Subcutaneous adipose tissue (tissue), 4 donors: ENCODE data around the gene STYXL1. TPM values are rescaled to one million over a fixed set of nuclear protein-coding genes. Genes with fewer than 3 reads are reported as not detected.

Experiments used
- total RNA-seq, 4 donors: library from RNA; depleted of rRNA; stranded (reverse); fragments of >200 nt; gene quantifications; one replicate each; pipeline ENCODE4 v1.1.0, GENCODE V29; 2016
- TF ChIP-seq, protein P1 (sequence below): fragments of 450-650 bp; IDR thresholded peaks from one replicate; pipeline ENCODE4 v1.5.1; 2016; ENCODE audit warnings: low read depth, mild to moderate bottlenecking, control low read depth, antibody characterized with exemption, moderate library complexity

Gene STYXL1, protein sequence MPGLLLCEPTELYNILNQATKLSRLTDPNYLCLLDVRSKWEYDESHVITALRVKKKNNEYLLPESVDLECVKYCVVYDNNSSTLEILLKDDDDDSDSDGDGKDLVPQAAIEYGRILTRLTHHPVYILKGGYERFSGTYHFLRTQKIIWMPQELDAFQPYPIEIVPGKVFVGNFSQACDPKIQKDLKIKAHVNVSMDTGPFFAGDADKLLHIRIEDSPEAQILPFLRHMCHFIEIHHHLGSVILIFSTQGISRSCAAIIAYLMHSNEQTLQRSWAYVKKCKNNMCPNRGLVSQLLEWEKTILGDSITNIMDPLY
- 10 to 100 TPM; 14.8 to 37.1 (median 26.0) TPM for total RNA-seq

DNA sequence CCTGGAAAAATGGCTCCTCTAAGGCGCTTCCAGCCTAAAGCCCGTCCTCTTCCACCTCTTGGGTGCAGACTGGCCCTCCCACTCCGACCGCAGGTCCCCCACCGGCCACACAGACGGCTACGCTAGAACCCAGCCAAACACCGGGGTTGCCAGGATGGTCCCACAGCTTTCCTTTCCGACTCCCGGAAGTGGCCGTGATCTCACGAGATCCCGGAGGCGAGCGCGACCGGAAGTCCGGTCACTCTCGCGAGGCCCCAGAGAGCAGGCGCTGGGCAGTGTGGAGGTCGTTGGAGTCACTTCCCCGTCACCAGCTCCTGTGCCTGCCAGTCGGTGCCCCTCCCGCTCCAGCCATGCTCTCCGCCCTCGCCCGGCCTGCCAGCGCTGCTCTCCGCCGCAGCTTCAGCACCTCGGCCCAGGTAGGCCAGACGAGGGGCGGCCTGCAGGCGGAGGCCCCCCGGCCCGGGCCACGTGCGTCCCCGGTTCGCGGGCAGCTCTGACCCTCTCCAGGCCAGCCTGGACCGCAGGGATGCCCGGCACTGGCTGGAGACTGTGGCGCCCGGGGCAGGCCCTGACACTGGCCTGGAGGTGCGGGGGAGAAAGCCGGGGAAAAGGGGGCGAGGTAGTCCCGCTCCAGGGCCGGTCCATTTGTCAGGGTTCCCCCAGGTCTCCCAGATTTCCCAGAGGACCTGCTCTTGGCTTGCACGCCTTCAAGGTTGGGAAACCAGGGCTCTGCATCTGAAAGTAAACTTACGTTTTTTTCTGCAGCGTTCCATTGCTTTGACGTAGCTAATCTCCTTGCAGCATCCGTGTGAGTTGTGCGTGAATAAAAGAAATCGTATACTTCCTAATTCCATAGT is at the start of gene STYXL1, which contains the start of gene MDH2:
Gene STYXL1 (minus strand): TSS at position 190 of the 857 bp plus-strand sequence. CDS start 17,477 bp downstream, outside the sequence.
Gene MDH2 (plus strand): TSS at position 296 of the 857 bp plus-strand sequence. CDS start 55 bp downstream, at position 351.
- TF ChIP-seq, protein P1, sequence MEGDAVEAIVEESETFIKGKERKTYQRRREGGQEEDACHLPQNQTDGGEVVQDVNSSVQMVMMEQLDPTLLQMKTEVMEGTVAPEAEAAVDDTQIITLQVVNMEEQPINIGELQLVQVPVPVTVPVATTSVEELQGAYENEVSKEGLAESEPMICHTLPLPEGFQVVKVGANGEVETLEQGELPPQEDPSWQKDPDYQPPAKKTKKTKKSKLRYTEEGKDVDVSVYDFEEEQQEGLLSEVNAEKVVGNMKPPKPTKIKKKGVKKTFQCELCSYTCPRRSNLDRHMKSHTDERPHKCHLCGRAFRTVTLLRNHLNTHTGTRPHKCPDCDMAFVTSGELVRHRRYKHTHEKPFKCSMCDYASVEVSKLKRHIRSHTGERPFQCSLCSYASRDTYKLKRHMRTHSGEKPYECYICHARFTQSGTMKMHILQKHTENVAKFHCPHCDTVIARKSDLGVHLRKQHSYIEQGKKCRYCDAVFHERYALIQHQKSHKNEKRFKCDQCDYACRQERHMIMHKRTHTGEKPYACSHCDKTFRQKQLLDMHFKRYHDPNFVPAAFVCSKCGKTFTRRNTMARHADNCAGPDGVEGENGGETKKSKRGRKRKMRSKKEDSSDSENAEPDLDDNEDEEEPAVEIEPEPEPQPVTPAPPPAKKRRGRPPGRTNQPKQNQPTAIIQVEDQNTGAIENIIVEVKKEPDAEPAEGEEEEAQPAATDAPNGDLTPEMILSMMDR: no peak

DNA sequence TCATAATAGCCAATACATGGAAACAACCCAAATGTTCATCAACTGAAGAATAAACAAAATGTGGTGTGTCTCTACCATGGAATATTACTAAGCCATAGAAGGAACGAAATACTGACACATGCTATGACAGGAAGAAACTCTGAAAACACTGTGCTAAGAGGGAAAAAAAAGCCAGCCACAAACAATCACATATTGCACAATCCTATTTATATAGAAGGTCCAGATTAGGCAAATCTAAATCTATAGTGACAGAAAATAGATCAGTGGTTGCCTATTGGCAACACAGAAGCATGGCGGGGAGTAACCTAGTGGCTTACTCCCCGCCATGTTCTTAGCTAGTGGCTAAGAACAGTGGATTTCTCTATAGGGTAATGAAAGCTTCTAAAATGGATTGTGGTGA is 48.1 kb upstream of the STYXL1 start:
- TF ChIP-seq, protein P1: no peak

DNA sequence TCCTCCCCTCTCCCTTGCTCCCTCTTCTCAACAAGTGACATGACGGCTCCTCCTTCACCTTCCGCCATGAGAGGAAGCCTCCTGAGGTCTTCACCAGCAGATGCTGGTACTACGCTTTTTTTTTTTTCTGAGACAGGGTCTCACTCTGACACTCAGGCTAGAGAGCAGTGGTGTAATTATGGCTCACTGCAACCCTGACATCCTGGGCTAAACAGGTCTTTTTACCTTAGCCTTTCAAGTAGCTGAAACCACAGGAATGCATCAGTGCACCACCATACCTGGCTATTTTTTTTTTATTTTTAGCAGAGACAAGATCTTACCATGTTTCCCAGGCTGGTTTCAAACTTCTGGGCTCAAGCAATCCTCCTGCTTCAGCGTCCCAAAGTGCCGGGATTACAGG is 43.7 kb upstream of the STYXL1 start:
- TF ChIP-seq, protein P1: no peak

DNA sequence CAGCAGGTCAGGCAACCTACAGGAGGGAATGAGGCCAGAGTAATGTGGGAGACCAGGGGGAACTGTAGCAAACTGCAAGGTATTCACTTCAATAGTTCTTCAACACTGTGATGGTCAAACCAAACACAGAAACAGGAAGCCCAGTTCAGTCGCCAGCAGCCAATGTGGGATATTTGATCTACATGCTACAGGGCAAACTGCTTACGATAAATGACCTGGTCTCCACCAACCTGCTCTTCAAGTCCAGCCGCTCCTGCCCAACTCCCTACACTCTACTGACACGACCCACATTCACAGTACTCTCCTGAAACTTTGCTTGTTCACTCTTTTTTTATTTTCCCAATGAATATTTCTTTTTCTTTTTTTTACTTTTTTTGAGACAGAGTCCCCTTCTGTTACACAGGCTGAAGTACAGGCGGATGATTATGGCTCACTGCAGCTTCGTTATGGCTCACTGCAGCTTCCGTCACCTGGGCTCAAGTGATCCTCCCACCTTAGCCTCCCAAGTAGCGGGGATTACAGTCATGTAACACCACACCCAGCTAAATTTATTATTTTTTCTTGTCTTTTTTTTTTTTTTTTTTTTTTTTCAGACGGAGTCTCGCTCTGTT is 42.2 kb upstream of the STYXL1 start:
- TF ChIP-seq, protein P1: no peak

DNA sequence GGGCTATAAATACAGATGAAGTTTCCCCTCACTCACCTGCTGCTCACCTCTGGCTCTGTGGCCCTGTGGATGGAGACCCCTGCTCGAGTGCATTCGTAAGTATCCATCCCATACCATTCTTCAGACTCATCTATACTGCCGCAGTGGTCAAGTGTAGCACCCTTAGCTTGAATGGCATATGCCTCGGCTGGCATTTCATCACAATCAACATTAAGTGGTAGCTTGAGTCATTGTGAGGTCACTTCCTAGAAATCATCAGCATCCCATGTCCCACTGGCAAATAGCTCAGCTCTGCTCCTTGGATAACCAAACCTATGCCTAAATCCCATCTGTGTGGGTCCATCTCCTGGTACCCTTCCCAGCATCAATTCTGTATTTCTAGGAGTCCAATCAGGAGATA is 38.3 kb upstream of the STYXL1 start:
- TF ChIP-seq, protein P1: no peak

DNA sequence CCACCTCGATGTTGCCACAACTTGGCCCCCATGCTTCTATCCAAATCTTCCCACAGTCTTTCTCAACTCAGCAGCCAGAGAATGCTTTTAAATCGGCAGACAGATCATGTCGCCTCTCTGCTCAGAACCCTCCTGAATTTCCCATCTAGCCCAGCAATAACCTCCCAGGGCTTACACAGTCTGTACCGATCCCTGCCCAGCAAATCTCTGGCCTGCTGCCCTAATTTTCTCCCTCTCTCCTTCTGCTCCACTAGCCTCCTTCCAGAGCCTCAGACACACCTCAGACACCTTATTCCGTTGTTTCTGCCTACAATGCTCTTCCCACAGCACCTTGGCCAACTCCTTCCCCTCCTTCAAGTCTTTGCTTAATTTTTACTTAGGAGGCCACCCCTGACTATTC is 32.4 kb upstream of the STYXL1 start:
- TF ChIP-seq, protein P1: no peak

DNA sequence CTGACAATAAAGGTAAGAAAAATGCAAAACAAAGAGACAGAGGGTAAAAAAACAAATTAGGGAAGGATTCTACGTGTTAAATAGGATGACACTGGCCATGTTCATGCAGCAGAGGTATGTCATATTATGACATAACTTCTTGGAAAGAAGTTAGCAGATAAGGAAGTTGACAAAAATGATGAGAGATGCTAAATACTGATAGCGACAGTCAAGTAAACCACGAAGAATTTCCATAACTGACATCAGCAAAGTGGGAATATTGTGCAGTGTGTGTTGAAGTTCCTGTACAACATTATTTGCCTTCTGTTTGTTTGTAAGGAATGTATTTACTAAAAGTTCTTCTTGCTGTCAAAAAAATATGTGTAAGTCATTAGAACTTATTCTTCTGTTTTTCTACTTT is 29.6 kb upstream of the STYXL1 start:
- TF ChIP-seq, protein P1: no peak
